ENCODE measurements around the gene GTF2F2.

GTF2F2 gene

GRCh38 chr13:45122941-45123340, 2.6 kb downstream of the GTF2F2 start:
- DNase-seq: no peak

- DNase-seq: no peak
These were observed 12.2 kb downstream of the GTF2F2 start for GRCh38 chr13:45132369-45133064.

GRCh38 chr13:45133396-45134118, 13.2 kb downstream of the GTF2F2 start:
- no peak for DNase-seq

- DNase-seq: no peak
These were observed 16.6 kb downstream of the GTF2F2 start for GRCh38 chr13:45136741-45137504.

- no peak for DNase-seq
These were observed 17.2 kb downstream of the GTF2F2 start for GRCh38 chr13:45137526-45137925.

- no peak for DNase-seq
These were observed 18.0 kb downstream of the GTF2F2 start for GRCh38 chr13:45138282-45138681.

- DNase-seq: no peak
These were observed 21.1 kb downstream of the GTF2F2 start for GRCh38 chr13:45141369-45141768.

GRCh38 chr13:45142440-45143345, 22.4 kb downstream of the GTF2F2 start:
- no peak for DNase-seq

GRCh38 chr13:45143346-45143751, 23.0 kb downstream of the GTF2F2 start:
- no peak for DNase-seq

GRCh38 chr13:45149964-45150363, 29.7 kb downstream of the GTF2F2 start:
- no peak for DNase-seq

GRCh38 chr13:45156565-45157361, 36.5 kb downstream of the GTF2F2 start:
- no peak for DNase-seq

GRCh38 chr13:45162194-45162593, 41.9 kb downstream of the GTF2F2 start:
- no peak for DNase-seq

- no peak for DNase-seq
These were observed 42.5 kb downstream of the GTF2F2 start for GRCh38 chr13:45162821-45163220.

GRCh38 chr13:45166858-45167257, 46.5 kb downstream of the GTF2F2 start:
- DNase-seq: no peak

- no peak for DNase-seq
These were observed 47.6 kb downstream of the GTF2F2 start for GRCh38 chr13:45167611-45168554.

GRCh38 chr13:45168555-45168930, 48.2 kb downstream of the GTF2F2 start:
- DNase-seq: no peak

- DNase-seq: no peak
These were observed 54.2 kb downstream of the GTF2F2 start for GRCh38 chr13:45174478-45174877.

GRCh38 chr13:45178349-45179162, 58.2 kb downstream of the GTF2F2 start:
- DNase-seq: no peak

- no peak for DNase-seq
These were observed 59.1 kb downstream of the GTF2F2 start for GRCh38 chr13:45179428-45179827.

- DNase-seq: no peak
These were observed 60.0 kb downstream of the GTF2F2 start for GRCh38 chr13:45180303-45180702.

Data from activated naive CD4-positive, alpha-beta T cell treated with Interleukin-2 at 50 U/mL for 16 hours (primary cell).